Left renal cortex interstitium (tissue), 4 donors: ENCODE data around the gene RRAD. TPM values are rescaled to one million over a fixed set of nuclear protein-coding genes. Genes with fewer than 3 reads are reported as not detected.
A peak's percentile ranks its signal among the peaks of the same experiment; 100 is the strongest.
"Not testable (repeated sequence)": the region's sequence is repeated elsewhere in the genome, so short reads cannot be mapped to it uniquely, and the experiment has no call there.

ENCODE experiments used
- DNase-seq, 4 donors: peaks; one replicate each; pipeline ENCODE4 v3.0.0-alpha.2; 2013; ENCODE audit warnings: low read depth in 4 of 4, low spot score in 2 of 4, missing footprints in 1 of 4
- polyA plus RNA-seq, 4 donors: library from polyadenylated mRNA; unstranded; fragments of 120-200 nt; gene quantifications; one replicate each; pipeline ENCODE4 v1.2.1, GENCODE V29; 2013; ENCODE audit not compliant: insufficient read length in 4 of 4

RRAD gene
- polyA plus RNA-seq, 4 donors, result 2.6 to 4.1 (median 3.5) TPM

- no peak for DNase-seq
Observed at GRCh38 chr16:66935314-66936011, 10.1 kb upstream of the RRAD start, which contains the start of gene CES2. TSS of gene CES2 (plus strand) at chr16:66935516. CDS start at chr16:66935636, 120 bp downstream.

- DNase-seq, result not testable (repeated sequence)
Observed at GRCh38 chr16:66934839-66935313, 9.5 kb upstream of the RRAD start.

- peak in 3 of 4 donors; percentile 77 to 83 (median 79) for DNase-seq
Observed at GRCh38 chr16:66934138-66934838, 9.0 kb upstream of the RRAD start, which contains the start of gene CIAO2B. TSS of gene CIAO2B (minus strand) at chr16:66934402. CDS start at chr16:66934364, 38 bp downstream.

- no peak for DNase-seq
Observed at GRCh38 chr16:66933776-66934137, 8.4 kb upstream of the RRAD start.

GRCh38 chr16:66932076-66932475, 6.7 kb upstream of the RRAD start:
- DNase-seq, result no peak

GRCh38 chr16:66931665-66932064, 6.3 kb upstream of the RRAD start:
- DNase-seq, result no peak

GRCh38 chr16:66930189-66930588, 4.9 kb upstream of the RRAD start:
- DNase-seq, result no peak

GRCh38 chr16:66928702-66929388, 3.5 kb upstream of the RRAD start:
- DNase-seq, result no peak

DNA sequence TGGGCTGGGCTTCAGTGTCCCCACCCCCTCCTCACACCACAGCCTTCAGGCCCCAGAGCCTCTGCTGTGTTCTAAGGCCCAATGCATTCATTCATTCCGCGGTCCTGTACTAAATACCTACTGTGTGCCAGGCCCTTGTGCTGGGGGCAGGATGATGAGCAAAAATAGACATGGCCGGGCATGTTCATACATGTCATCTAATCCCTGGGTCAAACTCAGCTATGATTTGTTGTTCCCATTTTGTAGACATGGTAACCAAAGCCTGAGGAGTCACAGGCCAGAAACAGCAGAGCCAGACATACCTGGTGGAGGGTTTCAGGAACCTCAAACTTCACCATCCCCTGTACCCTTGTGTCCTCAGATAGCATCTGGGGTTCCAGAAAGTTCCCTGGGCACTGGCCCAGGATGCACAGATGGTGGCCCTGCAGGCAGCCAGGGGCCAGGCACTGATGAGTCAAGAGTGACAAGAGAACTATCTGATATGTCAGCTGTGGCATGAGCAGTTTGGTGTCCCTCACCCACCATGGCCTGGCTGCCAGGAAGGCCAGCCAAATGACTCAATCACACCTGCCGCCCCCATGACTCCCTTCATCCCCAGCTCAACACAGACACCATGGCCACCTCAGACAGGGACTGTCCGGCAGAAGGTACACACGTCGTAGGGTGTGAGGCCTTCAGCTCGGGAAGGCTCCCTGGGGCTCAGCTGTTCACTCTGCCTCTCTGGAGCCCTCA, 2.7 kb upstream of the RRAD start:
- no peak for DNase-seq

GRCh38 chr16:66926961-66927436, 1.7 kb upstream of the RRAD start:
- no peak for DNase-seq

DNA sequence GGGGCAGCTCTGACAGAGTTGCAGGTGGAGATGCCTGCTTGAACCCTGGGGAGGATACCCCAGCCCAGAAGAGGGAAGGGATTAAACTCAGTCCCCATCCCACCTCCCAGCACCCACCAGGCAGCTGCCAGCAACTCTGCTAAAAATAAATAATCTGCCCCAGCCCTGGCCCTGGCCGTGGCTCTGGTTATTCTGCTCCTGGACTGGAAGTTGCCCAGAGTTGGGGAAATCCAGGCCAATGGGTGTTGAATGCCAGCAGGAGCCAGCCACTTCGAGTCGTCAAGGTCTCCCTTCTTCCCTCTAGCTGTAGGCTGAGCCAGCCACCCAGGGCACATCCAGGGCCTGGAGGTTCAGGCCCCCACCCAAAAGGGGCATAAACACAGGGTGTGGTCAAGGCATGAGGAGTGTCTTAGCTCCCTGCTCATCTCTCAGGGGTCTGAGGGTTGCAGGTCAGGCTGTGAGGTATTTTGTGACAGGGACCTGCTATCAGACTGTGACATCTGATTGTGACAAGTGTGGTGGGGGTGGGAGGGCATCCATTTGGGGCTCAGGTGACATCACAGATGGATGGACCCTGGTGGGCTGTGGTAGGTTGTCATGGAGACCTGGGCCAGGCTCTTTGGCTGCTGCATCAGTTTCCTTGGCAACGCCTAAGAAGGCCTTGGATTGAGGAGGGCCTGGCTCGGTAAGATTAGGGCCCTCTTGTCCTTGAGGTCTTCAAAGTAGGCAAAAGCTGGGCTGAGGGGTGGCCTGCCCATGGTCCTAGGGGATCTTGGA, 1.0 kb upstream of the RRAD start:
- DNase-seq, result no peak

DNA sequence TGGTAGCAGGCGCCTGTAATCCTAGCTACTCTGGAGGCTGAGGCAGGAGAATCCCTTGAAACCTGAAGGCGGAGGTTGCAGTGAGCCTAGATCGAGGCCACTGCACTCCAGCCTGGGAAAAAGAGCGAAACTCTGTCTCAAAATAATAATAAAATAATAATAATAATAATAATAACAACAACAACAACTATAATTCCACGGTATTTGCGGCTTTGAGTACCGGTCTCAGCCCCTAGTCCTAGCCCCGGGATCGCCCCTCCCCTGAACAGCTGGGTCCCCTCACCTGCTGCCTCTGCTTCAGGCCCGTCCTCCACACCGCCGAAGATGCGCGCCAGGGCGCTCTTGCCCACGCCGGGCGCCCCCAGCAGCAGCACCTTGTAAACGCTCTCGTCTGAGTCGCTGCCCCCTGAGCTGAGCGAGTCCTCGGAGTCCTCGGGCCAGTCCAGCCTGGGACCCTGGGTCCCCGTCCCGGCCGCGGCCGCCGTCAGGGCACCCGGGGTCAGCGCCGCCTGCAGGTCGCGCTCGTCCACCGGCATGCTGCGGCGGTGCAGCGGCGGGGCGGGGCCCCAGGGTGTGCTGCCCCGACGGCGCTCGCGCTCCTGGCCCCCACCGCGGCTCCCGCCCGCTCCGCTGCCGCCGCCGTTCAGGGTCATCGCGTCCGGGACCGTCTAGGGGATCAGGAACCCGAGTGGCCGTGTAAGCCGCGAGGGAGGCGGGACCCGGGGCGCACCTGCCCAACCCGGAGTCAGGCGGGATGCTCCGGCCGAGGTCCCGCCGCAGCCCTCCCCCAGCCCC, 611 bp downstream of the RRAD start:
- DNase-seq, result no peak

- DNase-seq, result no peak
Observed at GRCh38 chr16:66923866-66924265, 1.5 kb downstream of the RRAD start.

DNA sequence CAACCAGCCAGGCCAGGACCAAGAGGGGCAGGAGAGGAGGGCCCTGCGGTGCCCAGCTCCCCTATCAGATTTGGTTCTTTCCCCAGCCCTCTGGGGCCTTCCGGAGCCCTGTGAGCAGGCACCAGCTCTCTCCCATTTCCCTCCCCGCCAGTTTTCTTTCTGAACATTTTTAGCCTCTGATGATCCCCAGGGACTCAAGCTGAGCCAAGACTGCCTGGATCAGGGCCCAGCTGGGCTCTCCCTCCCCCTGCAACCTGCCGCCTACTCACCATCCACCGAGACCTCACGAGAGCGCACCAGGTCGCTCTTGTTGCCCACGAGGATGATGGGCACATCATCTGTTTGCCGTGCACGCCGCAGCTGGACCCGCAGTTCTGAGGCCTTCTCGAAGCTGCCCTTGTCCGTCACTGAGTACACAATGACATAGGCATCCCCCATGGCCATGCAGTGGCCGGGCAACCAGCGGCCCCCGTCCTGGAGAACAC, 2.0 kb downstream of the RRAD start:
- DNase-seq, result no peak

DNA sequence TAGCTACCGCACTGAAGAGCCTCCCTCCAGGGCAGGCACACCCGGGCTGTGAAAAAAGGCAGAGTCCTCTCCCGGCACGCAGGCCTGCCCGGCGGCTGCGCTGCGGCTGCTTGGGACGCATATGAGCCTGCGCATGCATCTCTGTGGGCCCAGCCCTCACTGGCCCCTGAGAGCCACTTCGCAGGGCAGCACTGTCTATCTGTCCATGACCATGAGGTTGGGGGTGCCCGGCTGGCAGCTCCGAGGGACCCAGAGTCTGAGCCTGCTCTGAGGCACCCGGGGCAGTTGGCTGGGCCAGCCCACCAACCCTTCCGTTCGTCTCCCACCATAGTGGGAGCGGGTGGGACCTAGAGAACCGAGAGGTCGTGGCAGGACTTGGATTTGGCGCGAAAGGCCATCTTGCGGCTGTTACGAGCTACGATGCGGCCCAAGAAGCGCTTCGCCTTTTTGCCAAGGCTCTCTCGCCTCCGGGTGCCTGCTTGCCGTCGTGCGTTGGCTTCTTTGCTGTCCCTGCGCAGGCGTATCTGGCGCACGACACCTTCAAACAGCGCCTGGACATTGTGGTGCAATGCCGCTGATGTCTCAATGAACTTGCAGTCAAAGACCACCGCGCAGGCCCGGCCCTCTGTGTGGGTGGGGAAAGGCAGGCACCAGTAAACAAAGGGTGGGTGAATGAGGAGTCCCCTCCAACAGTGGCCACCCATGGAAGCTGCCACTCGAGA, 3.4 kb downstream of the RRAD start:
- DNase-seq, result no peak

GRCh38 chr16:66920924-66921680, 4.2 kb downstream of the RRAD start:
- DNase-seq, result no peak

DNA sequence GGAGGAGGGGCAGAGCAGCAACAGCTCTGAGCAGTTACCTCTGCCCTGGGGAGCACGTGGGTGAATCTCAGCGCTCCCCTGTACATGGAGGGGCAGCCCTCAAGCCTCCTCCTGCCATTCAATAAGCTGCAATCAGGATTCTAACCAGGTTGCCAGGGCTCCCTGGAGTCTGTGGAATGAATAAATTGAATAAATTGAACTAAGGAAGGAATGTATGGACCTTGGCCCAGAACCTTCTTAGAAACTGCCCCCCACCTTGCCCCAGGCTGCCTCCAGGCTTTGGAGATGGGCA, 5.1 kb downstream of the RRAD start:
- no peak for DNase-seq
